Stimulated activated CD8-positive, alpha-beta memory T cell treated with anti-CD3 and anti-CD28 coated beads, Interleukin-12 subunit alpha, Interleukin-12 subunit beta, amount 100 ng/mL, for 24 hours (primary cell): ENCODE data around the gene LIPT1.
"Not testable (repeated sequence)": the region's sequence is repeated elsewhere in the genome, so short reads cannot be mapped to it uniquely, and the experiment has no call there.

Experiments
- DNase-seq: peaks from one replicate; pipeline ENCODE4 v3.0.0-alpha.2; 2020; ENCODE audit errors: extremely low read depth

Gene LIPT1

GRCh38 chr2:99154643-99155536, at the start of gene LIPT1, which contains the start of gene TSGA10:
TSS of gene LIPT1 (plus strand) at chr2:99154967. CDS start at chr2:99161958, 6,991 bp downstream.
TSS of gene TSGA10 (minus strand) at chr2:99154942. CDS start at chr2:99109439, 45,503 bp downstream.
- peak; percentile 88 for DNase-seq

GRCh38 chr2:99106913-99107312, 47.9 kb upstream of the LIPT1 start:
- no peak for DNase-seq

- DNase-seq, result no peak
Observed at GRCh38 chr2:99111236-99111635, 43.5 kb upstream of the LIPT1 start.

- DNase-seq, result no peak
Observed at GRCh38 chr2:99111945-99112344, 42.8 kb upstream of the LIPT1 start.

- DNase-seq, result no peak
Observed at GRCh38 chr2:99112617-99113016, 42.1 kb upstream of the LIPT1 start.

GRCh38 chr2:99127981-99128380, 26.8 kb upstream of the LIPT1 start:
- no peak for DNase-seq

GRCh38 chr2:99135044-99135556, 19.7 kb upstream of the LIPT1 start:
- DNase-seq, result not testable (repeated sequence)

- no peak for DNase-seq
Observed at GRCh38 chr2:99139003-99139402, 15.8 kb upstream of the LIPT1 start.

GRCh38 chr2:99140056-99140859, 14.5 kb upstream of the LIPT1 start:
- DNase-seq, result no peak

GRCh38 chr2:99140860-99141109, 14.0 kb upstream of the LIPT1 start:
- no peak for DNase-seq

GRCh38 chr2:99141110-99142108, 13.4 kb upstream of the LIPT1 start, which contains the start of gene C2orf15:
TSS of gene C2orf15 (plus strand) at chr2:99141707. CDS start at chr2:99150559, 8,852 bp downstream.
- peak; percentile 95 for DNase-seq

- DNase-seq, result no peak
Observed at GRCh38 chr2:99150706-99151105, 4.1 kb upstream of the LIPT1 start.

GRCh38 chr2:99152199-99152895, 2.4 kb upstream of the LIPT1 start:
- DNase-seq, result no peak

- DNase-seq, result no peak
Observed at GRCh38 chr2:99153921-99154604, 704 bp upstream of the LIPT1 start.

GRCh38 chr2:99156891-99157290, 2.1 kb downstream of the LIPT1 start:
- no peak for DNase-seq

- DNase-seq, result no peak
Observed at GRCh38 chr2:99158599-99158998, 3.8 kb downstream of the LIPT1 start.

- DNase-seq, result no peak
Observed at GRCh38 chr2:99159594-99159993, 4.8 kb downstream of the LIPT1 start.

GRCh38 chr2:99166218-99166617, 11.5 kb downstream of the LIPT1 start:
- DNase-seq, result no peak

- no peak for DNase-seq
Observed at GRCh38 chr2:99169534-99169933, 14.8 kb downstream of the LIPT1 start.
